CD1c-positive myeloid dendritic cell (primary cell): ENCODE measurements around the gene CMTM3.
A peak's percentile ranks its signal among the peaks of the same experiment; 100 is the strongest.
"Not testable (repeated sequence)": the region's sequence is repeated elsewhere in the genome, so short reads cannot be mapped to it uniquely, and the experiment has no call there.

Experiments used
- DNase-seq: peaks from one replicate; pipeline ENCODE4 v3.0.0-alpha.2; 2016; ENCODE audit errors: extremely low spot score

CMTM3 gene, protein sequence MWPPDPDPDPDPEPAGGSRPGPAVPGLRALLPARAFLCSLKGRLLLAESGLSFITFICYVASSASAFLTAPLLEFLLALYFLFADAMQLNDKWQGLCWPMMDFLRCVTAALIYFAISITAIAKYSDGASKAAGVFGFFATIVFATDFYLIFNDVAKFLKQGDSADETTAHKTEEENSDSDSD

DNA sequence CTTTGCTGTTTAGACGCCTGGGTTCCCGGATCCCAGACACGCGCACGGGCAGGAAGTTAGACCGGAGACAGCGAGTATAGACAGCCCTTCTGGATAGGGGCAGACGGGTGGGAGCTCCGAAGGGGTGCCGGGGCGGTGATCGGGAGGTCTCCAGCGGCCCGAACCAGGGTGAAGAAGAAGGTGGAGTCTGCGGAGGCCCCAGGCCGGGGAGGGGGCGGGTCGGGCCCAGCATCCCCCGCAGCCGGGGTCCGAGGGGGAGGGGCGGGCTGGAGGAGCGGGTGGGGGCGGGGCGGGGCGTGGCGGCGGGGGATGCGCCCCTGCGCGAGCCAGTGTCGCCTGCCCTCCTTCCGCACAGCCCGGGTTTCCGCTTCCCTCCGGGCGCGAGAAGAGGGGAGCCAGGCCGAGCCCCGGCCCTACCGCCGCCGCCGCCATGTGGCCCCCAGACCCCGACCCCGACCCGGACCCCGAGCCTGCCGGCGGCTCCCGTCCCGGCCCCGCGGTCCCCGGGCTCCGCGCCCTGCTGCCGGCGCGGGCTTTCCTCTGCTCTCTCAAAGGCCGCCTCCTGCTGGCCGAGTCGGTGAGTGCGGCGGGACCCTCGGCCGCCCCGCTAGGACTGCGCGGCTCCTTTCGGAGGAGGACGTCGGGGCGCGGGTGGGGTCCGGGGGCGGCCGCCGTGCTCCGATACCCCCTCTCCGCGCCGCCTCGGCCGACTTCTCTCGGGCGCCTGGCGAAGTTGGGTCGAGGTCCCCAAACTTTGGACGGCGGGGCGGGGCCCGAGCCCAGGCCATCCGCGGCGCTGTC is at the start of gene CMTM3:
Gene CMTM3, plus strand, starts transcription at position 329 of the 801 bp plus-strand sequence. Its CDS starts 102 bp downstream, at position 431.
- peak; percentile 70 for DNase-seq

DNA sequence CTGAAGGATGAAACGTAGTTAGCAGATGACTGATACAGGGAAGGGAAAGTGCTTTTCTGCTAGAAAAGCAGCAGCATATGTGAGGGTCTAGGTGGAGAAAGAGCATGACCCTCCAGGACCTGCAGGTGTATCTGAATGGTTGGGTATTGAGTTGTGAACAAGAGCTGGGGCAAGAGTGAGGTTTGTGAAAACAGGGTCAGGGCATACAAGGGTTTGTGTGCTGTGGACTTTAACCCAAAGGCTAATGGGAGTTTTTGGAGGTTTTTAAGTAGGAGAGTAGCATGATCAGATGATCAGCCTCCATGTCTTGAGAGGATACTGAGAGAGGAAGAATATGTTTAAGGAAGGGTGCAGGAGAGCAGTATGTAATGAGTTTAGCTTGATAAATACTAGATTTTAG is 44.4 kb upstream of the CMTM3 start:
- no peak for DNase-seq

DNA sequence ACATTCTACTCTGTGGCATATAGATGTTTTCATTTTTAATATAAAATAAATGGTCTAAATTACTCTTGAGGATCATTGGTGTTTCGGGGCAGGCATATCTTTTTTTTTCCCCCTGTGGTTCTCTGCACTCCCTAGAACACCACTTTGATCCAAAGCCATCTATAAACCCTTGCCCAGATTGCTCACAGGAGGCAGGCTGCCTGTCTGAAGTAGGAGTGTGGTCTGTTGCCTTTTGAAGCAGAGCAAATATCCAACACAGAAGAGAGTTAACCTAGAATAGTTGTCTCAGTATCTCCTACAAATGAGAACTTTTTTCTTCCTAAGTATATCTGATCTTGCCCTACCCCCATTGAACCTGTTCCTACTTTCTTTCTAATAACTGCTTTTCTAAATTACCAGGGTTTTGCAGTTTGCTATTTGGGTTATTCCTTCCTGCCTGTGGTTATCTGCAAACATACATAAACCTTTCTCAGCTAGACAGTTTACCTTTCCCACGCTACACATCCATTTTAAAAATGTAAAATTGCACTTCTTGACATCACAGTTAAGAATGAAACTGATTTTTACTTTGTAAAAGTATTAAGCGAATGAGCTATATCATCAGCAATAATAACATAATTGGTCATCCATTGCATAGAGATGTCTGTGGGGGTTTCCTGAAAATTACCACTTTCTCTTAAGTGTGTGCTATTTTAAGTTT is 43.0 kb upstream of the CMTM3 start:
- no peak for DNase-seq

DNA sequence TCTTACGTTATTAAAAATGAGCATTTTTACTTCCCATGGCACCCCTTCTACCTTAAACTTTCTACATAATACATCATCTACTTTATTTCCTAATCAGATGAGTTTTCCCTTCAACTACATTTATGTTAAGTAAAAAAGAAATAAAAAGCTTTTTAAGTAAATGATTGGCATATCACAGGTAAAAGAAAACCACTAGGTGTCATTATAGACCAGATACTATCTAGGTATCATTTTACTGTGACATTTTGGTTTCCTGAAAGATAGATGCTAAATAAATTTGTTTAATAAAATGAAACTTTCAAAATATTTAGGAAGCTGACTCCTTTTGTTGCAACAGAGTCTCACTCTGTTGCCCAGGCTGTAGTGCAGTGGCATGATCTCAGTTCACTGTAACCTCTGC is 42.1 kb upstream of the CMTM3 start:
- DNase-seq, result no peak

DNA sequence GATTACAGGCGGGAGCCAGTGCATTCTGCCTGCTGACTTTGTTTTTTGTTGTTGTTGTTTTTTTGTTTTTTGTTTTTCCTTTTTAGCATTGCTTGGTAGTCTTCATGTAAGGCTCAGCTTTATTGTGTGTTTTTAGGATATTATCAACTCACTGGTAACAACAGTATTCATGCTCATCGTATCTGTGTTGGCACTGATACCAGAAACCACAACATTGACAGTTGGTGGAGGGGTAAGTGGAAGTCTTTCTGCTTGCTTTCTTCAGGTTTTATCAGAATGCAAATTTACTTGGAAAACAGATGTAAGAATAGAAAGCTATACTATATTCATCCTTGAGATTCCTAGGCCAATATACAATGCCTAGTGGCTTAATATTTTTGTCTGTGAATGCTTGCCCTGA is 41.5 kb upstream of the CMTM3 start:
- DNase-seq, result no peak

DNA sequence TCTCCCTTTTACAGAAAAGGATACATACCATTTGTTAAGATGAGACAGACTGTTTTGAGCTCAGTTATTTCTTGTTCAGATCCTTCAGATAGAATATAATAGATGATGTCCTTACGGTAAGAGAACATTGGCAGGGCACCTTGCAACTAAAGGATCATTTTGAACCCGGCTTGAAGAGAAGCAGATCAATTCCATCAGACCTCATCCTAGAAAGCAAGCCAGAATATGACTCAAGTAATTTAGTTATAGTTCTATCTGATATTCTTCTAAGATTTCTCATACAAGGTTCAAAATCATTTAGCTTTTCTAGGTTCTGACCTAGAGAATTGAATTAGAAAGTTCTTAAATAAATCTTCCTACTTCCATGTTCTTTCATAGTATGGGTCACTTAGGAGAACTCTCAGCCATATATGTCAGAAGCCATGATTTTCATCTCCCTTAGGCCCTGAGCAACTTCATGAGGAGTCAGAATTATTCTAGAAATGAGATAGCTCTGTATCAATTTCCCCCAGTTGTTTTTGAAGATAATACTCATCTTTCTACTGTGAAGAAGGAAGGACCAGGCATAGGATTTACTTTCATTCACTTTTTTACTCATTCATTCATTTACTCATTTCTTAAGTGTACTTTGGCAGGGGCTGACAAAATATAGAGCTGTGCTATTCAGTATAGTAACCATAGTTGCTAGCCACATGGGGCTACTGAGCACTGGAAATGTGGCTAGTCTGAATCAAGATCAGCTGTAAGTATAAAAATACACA is 40.8 kb upstream of the CMTM3 start:
- DNase-seq, result no peak

DNA sequence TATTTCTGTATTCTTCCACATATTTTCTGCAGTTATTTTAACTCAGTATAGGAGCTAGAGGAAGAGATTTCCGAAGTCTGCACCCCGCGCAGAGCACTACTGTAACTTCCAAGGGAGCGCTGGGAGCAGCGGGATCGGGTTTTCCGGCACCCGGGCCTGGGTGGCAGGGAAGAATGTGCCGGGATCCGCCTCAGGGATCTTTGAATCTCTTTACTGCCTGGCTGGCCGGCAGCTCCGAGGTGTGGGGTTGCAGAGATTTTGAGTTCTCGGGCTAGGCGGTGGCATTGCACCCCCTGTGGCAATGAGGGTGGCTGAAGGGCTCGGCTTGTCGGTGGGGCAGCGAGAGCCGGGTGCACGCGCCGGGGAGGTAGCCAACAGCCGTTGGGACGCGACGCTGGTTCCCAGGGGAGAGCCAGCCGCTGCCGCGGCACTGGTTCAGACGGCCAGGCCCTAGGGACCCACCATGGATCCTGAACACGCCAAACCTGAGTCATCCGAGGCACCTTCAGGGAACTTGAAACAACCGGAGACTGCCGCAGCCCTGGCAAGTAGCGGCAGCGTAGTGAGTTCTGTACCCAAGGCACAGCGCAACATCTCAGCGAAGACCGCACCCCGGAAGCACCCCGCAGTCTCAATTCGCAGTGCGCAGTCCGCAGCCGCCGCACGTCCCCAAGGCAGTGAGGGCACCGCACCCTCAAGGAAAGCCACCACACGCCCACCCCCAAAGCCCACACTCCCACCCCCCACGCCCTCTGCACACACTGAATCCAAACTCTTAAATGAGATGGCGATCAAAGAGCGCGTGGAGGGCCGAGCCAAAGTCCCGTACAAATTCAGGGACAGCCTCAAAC is 38.2 kb upstream of the CMTM3 start, which contains the start of gene CMTM1:
Gene CMTM1, plus strand, starts transcription at position 389 of the 851 bp plus-strand sequence. Its CDS starts 75 bp downstream, at position 464.
- no peak for DNase-seq

DNA sequence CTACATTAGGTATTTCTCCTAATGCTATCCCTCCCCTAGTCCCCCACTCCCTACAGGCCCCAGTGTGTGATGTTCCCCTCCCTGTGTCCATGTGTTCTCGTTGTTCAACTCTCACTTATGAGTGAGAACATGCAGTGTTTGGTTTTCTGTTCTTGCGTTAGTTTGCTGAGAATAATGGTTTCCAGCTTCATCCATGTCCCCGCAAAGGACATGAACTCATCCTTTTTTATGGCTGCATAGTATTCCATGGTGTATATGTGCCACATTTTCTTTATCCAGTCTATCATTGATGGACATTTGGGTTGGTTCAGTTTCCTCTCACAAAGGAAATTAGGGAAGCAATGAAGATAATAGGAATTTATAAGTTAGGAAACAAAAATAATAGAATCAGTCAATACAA is 37.2 kb upstream of the CMTM3 start:
- DNase-seq, result not testable (repeated sequence)

DNA sequence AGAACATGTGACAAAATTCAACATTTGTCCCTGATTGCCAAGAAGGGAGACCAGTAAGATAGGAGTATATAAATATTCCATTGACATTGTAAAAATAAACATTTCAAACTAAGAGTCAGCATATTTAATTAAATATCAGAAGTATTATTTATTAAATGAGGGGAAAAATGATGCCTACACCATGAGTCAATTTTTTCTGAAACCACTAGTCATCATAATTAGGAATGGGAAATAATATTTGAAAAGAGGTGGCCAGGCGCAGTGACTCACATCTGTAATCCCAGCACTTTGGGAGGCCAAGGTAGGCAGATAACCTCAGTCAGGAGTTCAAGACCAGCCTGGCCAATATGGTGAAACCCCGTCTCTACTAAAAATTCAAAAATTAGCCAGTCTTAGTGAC is 36.1 kb upstream of the CMTM3 start:
- no peak for DNase-seq

DNA sequence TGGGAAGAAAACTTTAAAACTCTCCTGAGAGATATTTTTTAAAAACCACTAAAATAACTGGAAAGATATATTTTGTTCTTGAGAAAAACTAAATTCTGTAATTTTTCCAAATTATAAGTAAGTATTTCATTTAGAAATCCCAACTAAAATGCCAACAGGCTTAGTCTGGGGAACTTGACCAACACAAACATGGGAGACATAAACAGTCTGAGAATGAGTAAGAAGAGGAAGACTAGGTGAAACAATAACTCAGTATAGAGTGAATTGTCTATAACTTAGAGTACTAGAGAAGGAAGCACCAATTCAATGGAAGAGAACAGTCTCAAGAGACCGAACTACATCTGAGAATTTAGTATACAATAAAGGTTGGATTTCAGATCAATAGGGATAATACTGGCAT is 35.4 kb upstream of the CMTM3 start:
- no peak for DNase-seq

DNA sequence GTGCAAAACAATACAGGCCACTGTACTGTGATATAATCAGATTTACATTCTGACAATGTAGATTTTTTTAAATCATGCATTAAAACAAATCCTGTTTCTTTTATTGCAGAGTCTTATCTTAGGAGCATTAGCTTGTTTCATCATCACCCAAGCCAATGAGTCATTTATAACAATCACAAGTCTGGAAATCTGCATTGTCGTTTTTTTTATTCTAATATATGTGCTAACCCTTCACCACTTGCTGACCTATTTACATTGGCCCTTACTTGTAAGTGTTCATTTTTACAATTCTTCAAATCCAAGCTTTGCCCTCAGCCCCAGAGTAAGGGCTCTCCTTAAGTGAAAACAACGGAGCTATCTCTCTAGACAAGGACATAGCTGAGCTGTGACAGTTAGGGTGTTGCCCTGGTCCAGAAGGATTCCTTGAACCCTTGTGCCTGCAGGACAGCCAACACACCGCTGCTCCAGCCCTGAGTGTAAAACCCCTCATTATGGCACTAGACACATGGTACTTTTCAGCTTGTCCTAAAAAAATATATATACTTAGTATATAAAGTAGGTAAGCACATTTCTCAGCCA is 34.6 kb upstream of the CMTM3 start:
- no peak for DNase-seq

DNA sequence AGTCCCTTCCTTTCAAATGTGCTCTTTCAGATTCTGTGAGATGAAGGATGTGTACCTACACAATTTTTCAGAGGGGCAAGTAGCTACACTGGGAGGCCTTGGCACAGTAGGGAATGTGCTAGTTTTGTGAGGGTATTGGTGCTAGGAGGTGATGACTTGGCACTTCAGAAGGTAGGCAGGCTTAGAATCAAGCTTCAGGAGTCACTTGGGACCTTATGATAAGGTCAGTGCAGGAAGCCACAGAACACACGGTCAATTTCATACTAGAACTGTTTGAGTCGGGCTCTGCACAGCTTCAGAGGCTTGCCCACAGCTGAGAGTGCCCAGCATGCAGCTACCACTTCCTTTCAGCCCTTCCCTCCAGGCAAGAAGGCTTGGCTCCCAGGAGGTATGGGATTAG is 32.1 kb upstream of the CMTM3 start:
- no peak for DNase-seq

DNA sequence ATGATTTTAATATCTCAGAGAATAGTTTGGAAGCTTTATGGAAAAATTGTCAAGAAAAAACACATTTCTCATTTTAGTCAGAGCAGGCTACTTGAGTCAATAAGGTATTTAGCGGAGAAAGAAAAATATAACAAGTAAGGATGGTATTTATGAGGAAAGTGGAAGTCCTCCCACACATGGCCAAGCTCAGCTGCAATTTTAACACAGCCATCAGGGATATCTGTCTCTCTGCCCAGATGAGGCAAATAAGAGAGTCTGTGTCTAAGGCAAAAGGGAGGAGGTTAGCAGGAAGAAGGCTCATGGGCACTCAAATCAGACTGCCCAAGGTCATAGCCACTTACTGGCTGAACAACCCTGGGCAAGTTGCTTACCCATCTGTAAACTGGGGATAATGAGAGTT is 30.4 kb upstream of the CMTM3 start:
- peak; percentile 61 for DNase-seq

DNA sequence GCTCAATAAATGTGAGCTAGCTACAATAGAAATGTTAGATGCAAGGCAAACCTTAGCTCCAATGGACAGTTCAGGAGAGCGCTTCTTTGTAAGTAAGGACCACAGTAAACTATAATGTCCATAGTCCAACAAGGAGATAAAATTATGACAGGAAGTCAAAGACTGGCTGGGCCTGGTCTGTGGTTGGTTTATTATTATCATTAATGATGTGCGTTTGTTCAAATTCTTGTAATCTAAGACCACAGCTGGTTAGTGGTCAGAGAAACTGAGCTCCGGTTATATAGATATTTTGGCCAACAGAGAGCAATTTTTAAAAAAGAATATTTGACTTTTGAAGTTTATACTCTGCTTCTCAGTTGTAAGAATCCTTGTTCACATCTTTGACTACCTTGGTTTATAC is 30.0 kb upstream of the CMTM3 start:
- no peak for DNase-seq

DNA sequence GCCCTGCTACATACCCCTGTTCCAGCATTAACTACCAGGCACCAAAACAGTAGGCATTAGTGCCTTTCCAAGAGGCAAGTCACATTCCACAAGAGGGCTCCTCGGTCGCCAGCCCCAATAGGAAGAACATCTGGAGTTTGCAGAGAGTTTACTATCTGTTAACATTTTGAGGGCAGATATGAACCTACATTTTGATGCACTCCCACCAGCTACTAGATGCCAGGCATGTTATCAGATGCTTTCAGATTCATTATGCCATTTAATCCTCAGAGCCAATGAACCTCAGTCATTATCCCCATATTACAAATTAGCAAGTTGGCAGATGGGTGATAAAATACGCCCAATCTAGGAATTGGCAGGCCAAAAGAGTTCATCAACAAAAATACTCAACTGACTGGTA is 29.4 kb upstream of the CMTM3 start:
- no peak for DNase-seq

DNA sequence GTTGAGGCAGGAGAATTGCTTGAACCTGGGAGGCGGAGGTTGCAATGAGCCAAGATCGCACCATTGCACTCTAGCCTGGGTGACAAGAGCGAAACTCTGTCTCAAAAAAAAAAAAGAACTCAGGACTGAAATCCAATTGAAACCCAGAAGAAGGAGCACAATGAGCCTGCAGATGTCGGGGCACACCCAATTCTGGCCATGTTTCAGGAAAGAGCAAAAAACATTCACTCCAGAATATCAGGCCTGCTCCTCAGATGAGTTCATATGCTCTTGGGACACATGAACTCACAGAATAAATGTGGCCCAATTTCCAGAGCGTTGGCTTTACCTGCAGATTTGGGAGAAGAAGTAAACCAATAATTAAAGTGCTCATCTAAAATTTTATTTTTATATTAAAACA is 28.2 kb upstream of the CMTM3 start:
- no peak for DNase-seq

DNA sequence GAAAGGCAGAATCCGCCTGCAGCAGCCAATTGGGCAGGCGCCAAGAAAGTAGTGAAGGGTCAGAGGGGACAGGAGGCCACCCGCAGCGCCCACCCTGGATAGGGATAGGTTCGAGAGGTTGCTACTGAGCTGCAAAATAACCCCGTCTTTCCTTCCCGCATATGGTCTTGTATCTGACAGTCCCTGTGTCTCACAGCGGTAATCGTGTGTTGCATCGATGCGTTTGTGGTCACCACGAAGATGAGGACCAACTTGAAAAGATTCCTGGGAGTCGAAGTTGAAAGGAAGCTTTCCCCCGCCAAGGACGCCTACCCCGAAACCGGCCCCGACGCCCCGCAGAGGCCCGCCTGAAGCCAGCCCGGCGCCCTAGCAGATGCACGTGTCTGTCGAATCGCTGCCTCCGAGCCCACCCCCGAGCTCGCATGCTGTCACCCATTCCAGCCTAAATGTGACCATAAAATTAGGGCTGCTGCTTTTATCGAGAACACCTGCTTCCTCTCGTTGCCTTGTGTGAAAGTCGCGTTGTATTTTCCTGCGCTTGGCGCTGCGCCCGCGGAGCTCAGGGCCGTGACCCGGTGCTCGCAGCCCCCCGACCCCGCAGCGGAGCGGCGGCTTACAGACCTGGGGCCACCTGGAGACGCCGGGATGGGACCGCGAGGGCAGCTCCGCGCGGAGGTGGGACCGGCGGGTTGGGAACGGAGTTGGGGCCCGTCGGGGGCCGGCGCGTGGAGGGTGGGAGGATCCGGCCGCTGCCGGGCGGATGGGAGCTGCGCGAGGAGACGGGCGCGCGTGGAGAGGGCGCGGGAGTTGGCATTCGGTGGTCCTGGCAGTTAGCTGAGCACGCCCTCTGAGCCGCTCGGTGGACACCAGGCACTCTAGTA is 25.6 kb upstream of the CMTM3 start, which contains the start of gene CMTM2:
Gene CMTM2, plus strand, starts transcription at position 813 of the 881 bp plus-strand sequence. CDS start 145 bp downstream, outside the sequence.
- DNase-seq, result no peak

DNA sequence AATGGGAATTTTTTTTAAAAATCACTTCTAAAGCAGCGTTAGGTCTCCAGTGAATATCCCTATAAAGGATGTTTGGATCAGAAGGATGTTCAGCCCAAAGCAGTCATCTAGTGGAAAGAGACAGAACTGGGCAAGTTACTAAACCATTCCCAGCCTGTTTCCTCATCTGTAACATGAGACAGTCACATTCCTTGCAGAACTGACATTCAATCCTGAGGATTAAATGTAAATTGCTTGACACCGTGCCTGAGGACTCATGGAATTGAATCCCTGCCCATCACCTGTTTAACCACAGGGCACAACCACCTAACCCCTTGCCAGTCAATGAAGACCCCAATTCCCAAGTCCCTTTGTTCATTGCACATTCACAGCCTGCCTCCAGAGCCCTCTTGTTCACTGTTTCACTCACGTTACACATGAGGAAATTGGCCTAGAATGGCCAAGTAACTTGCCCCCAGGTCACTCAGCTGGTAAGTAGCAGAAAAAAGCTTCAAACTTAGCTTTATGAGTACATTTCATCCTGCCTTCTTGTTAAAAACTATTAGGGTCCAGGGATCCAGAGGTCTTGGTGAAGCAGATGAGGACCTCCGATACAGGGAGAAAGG is 23.8 kb upstream of the CMTM3 start:
- DNase-seq, result no peak
